ENCODE results near the gene ATP2B2.
"Not testable (repeated sequence)": the region's sequence is repeated elsewhere in the genome, so short reads cannot be mapped to it uniquely, and the experiment has no call there.

ATP2B2 gene

GRCh38 chr3:10505050-10505790 is at the start of gene ATP2B2:
TSS of gene ATP2B2 (minus strand) at chr3:10505586. CDS start at chr3:10449543, 56,043 bp downstream.
- DNase-seq = peak; percentile 22

- no peak for DNase-seq
Measured at GRCh38 chr3:10554746-10555145, 49.4 kb upstream of the ATP2B2 start.

- no peak for DNase-seq
Measured at GRCh38 chr3:10554236-10554611, 48.8 kb upstream of the ATP2B2 start.

- no peak for DNase-seq
Measured at GRCh38 chr3:10553591-10554235, 48.3 kb upstream of the ATP2B2 start.

GRCh38 chr3:10552631-10552943 is 47.2 kb upstream of the ATP2B2 start:
- DNase-seq = no peak

- no peak for DNase-seq
Measured at GRCh38 chr3:10551821-10552630, 46.6 kb upstream of the ATP2B2 start.

- DNase-seq = no peak
Measured at GRCh38 chr3:10551139-10551538, 45.8 kb upstream of the ATP2B2 start.

GRCh38 chr3:10550705-10551104 is 45.3 kb upstream of the ATP2B2 start:
- DNase-seq = peak; percentile 27

GRCh38 chr3:10549617-10550230 is 44.3 kb upstream of the ATP2B2 start:
- no peak for DNase-seq

GRCh38 chr3:10548992-10549391 is 43.6 kb upstream of the ATP2B2 start:
- DNase-seq = no peak

GRCh38 chr3:10547841-10548783 is 42.7 kb upstream of the ATP2B2 start:
- no peak for DNase-seq

- DNase-seq = no peak
Measured at GRCh38 chr3:10547413-10547812, 42.0 kb upstream of the ATP2B2 start.

GRCh38 chr3:10546820-10547263 is 41.5 kb upstream of the ATP2B2 start:
- no peak for DNase-seq

- DNase-seq = no peak
Measured at GRCh38 chr3:10546181-10546624, 40.8 kb upstream of the ATP2B2 start.

- DNase-seq = no peak
Measured at GRCh38 chr3:10542518-10542917, 37.1 kb upstream of the ATP2B2 start.

- not testable (repeated sequence) for DNase-seq
Measured at GRCh38 chr3:10540347-10540746, 35.0 kb upstream of the ATP2B2 start.

GRCh38 chr3:10534066-10534465 is 28.7 kb upstream of the ATP2B2 start:
- DNase-seq = peak; percentile 3

GRCh38 chr3:10533737-10534023 is 28.3 kb upstream of the ATP2B2 start:
- peak; percentile 1 for DNase-seq

- peak; percentile 4 for DNase-seq
Measured at GRCh38 chr3:10532939-10533736, 27.8 kb upstream of the ATP2B2 start.

- peak; percentile 1 for DNase-seq
Measured at GRCh38 chr3:10531031-10531430, 25.6 kb upstream of the ATP2B2 start.

GRCh38 chr3:10530241-10530640 is 24.9 kb upstream of the ATP2B2 start:
- DNase-seq = no peak

Measured in femur (tissue), 1 donor.